BE2C (cell line): ENCODE data around the gene SYT5.

Experiments
- DNase-seq: peaks from one replicate; pipeline ENCODE4 v3.0.0-alpha.2; 2020
- H3K27me3 ChIP-seq: fragments of 250-450 bp; sonication (Bioruptor Pico); 2 replicates; pipeline ENCODE4 v1.5.1; 2020; ENCODE audit warnings: mild to moderate bottlenecking
- H3K36me3 ChIP-seq: fragments of 250-450 bp; sonication (Bioruptor Pico); 2 replicates; pipeline ENCODE4 v1.5.1; 2020; ENCODE audit warnings: mild to moderate bottlenecking
- H3K4me1 ChIP-seq: fragments of 250-450 bp; sonication (Bioruptor Pico); 2 replicates; pipeline ENCODE4 v1.5.1; 2020
- H3K4me3 ChIP-seq: 2 replicates; pipeline ENCODE4 v1.5.1; 2011; ENCODE audit warnings: low read depth, low read length
- H3K9me3 ChIP-seq: fragments of 250-450 bp; sonication (Bioruptor Pico); 2 replicates; pipeline ENCODE4 v1.5.1; 2020
- TF ChIP-seq, protein P1 (sequence below): IDR thresholded peaks from 2 replicates; pipeline ENCODE4 v1.5.1; 2012; ENCODE audit warnings: mild to moderate bottlenecking, low read depth, low read length

The SYT5 gene

DNA sequence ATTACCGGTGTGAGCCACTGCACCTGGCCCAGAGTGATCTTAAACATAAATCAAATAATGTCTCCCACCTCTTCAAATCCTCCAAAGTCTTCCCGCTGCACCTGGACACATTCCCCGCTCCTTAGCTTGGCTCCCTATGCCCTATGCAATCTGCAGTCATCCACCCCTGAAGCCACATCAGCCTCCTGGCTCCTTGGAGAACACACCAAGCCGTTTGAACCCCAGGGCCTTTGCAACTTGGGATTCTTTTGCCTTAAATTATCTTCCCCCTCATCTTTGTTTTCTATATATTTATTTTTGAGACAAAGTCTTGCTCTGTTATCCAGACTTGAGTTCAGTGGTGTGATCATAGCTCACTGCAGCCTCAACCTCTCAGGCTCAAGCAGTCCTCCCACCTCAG, 11.0 kb downstream of the SYT5 start:
- TF ChIP-seq, protein P1, sequence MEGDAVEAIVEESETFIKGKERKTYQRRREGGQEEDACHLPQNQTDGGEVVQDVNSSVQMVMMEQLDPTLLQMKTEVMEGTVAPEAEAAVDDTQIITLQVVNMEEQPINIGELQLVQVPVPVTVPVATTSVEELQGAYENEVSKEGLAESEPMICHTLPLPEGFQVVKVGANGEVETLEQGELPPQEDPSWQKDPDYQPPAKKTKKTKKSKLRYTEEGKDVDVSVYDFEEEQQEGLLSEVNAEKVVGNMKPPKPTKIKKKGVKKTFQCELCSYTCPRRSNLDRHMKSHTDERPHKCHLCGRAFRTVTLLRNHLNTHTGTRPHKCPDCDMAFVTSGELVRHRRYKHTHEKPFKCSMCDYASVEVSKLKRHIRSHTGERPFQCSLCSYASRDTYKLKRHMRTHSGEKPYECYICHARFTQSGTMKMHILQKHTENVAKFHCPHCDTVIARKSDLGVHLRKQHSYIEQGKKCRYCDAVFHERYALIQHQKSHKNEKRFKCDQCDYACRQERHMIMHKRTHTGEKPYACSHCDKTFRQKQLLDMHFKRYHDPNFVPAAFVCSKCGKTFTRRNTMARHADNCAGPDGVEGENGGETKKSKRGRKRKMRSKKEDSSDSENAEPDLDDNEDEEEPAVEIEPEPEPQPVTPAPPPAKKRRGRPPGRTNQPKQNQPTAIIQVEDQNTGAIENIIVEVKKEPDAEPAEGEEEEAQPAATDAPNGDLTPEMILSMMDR, result no peak

DNA sequence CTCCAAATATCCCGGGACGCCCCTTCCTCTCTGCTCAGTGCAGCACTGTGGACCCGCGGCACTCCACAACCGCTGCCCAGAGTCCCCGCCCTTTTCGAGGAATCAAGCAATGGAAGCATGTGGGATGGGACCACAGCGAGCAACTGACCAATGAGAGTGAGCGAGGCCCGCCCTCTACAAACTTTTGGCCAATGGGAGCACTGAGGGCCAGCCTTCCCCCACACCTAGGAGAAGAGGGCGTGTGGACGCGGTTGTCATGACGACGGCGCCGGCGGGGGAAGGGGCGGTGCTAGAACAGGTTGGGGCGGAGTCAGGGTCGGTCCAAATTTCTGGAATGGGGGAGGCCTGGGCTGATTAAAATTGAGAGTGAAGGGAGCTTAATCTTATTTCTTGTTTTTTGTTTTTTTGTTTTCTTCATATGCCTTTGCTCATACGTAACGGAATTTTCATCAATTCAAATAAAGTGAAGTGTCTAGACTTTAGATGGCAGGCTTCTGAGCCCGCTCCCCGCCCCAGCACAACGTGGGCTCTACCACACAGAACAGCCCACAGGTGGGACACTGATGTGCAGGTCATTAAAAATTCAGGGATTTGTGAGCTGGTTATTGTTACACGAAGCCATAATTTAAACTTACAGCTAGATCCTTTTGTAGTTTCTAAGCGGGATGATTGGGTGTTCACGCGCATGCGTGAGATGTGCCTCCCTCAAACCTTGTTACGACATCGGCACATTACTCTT, 13.4 kb downstream of the SYT5 start, which contains the start of gene DNAAF3:
Gene DNAAF3, minus strand, starts transcription at position 84 of the 739 bp plus-strand sequence. CDS start 200 bp downstream, outside the sequence.
- Histone ChIP-seq H3K4me1 (no peaks in the 10 kb centered on the region), H3K27me3 (peaks cover 39% of the 10 kb centered on the region), H3K4me3 (peak within 1 kb of the TSS; percentile 56), H3K36me3 (no peaks in the 10 kb centered on the region), H3K9me3 (no peaks in the 10 kb centered on the region)
- TF ChIP-seq, protein P1, result no peak
- DNase-seq, result peak; percentile 98

More for the DNA sequence above, 11.0 kb downstream of the SYT5 start:
- DNase-seq, result no peak
- peaks cover 50% of the 10 kb centered on the region for H3K27me3 ChIP-seq
- no peaks in the 10 kb centered on the region for H3K36me3 ChIP-seq
- H3K4me1 ChIP-seq, result no peaks in the 10 kb centered on the region
- no peaks in the 10 kb centered on the region for H3K9me3 ChIP-seq
- no peak overlapping the region for H3K4me3 ChIP-seq

DNA sequence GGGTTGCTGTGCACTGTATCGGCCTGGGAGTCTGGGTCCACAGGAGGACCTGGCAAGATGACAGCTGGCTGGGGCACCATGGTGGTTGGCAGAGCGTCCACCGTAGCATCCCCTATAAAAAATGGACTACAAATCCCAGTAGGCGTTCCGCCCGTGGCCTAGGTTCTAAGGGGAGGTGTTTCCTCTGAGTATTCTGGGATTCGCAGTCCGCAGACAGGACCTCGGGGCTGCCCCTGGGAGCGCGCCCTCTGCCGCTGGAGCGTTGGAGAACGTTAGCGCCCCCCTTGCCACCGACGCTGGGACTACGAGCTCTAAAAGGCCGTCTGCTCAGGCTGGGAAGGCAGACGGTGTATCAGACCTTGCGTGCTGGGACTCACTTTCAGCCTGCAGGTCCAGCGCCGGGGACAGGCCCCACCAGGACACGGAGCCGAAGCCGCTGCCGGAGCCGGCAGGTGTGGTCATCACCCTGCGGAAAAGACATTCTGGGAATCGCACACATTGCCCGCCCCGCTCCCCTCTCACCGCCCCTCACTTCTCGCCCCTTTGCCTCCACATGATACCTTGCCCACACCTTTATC, 14.0 kb downstream of the SYT5 start:
- peaks cover 39% of the 10 kb centered on the region for H3K27me3 ChIP-seq
- H3K36me3 ChIP-seq, result no peaks in the 10 kb centered on the region
- peak; percentile 84 for DNase-seq
- no peaks in the 10 kb centered on the region for H3K4me1 ChIP-seq
- TF ChIP-seq, protein P1, result peak; percentile 77
- H3K4me3 ChIP-seq, result peak overlapping the region; percentile 56
- no peaks in the 10 kb centered on the region for H3K9me3 ChIP-seq

DNA sequence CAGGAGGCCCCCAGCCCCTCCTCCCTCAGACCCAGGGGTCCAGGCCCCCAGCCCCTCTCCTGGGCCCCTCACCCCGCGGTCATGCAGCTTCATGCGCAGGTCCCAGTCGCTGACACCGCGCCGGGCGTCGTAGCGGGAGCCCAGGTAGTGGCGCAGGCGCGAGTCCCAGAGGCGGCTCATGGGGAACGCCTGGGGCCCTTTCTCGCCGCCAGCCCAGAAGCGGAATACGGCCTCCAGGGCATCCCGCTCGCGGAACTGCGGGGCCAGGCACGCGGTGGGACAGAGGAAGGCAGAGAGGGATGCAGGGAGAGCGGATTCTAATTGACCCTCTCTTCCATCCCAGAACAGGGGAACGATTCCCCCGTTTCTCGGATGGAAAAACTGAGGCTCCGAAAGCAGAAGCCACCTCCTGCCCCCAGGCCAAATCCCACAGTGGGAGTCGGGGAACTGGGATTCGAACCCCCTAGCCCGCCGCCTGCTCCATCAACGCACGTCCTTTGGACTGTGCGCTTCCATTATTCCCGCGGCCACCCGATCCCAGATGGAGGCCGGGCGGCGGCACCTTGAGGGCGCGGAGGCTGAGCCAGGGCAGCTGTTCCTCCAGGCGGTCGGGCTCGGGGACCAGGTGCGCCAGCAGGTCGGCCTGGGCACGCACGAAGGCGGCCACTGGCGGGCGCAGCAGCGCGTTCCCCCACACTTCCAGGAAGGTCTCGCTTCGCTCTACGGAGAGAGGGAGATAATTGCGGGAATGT, 18.3 kb downstream of the SYT5 start:
- Histone ChIP-seq H3K36me3 (no peaks in the 10 kb centered on the region), H3K9me3 (no peaks in the 10 kb centered on the region), H3K4me3 (no peak overlapping the region), H3K4me1 (no peaks in the 10 kb centered on the region), H3K27me3 (peaks cover 15% of the 10 kb centered on the region)
- no peak for DNase-seq
- TF ChIP-seq, protein P1, result no peak

DNA sequence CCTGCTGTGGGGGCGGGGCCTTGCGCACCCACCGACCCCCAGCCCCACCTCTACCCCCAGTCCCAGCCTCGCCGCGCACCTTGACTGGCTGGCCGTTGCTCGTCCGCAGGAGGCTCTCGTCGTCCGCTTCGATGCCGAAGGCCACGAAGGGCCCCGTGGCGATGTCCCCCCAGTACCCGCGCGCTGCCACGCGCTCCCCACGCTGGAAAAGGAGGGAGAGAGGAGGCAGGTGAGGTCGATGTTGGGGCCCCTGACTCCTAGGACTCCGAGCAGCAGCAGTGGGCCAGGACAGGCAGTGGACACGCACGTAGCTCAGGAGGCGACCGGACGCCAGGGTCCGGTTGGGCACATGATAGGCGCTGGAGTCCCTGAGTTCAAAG, 19.1 kb downstream of the SYT5 start:
- Histone ChIP-seq H3K4me3 (no peak overlapping the region), H3K27me3 (peaks cover 15% of the 10 kb centered on the region), H3K9me3 (no peaks in the 10 kb centered on the region), H3K4me1 (no peaks in the 10 kb centered on the region), H3K36me3 (no peaks in the 10 kb centered on the region)
- no peak for DNase-seq
- TF ChIP-seq, protein P1, result no peak
